ENCODE measurements around the gene PLA2G4F.

Gene PLA2G4F

DNA sequence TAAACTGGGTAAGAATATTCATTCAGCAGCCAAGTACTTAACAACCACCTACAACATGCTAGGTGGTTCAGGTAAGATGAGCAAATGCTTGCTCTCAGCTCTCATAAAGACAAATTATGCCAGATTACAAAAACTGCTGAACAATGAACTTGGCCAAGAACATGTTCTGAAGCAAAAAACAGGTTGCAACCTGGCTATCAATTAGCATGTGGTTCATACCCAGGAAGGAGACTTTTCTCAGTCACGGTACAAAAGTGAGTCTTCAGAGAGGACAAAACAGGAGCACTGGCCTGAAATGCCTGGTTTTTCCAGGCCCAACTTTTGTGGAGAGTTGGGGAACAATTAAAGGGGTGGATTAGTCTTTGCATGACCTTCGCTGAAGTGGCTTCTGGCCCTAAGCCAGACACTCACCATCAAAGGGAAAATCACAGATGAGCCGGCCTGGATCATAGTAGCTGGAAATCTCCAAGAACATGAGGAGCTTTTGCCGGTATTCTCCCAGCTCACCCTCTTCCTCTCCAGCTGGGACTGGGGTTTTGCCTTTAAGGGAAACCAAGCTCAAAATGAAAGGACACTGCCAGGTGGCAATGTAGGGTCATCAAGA, 7.6 kb upstream of the PLA2G4F start:
- no peak for DNase-seq

- DNase-seq = no peak
Measured at GRCh38 chr15:42163291-42163690, 6.9 kb upstream of the PLA2G4F start.

- DNase-seq = no peak
Measured at GRCh38 chr15:42160136-42160535, 3.7 kb upstream of the PLA2G4F start.

DNA sequence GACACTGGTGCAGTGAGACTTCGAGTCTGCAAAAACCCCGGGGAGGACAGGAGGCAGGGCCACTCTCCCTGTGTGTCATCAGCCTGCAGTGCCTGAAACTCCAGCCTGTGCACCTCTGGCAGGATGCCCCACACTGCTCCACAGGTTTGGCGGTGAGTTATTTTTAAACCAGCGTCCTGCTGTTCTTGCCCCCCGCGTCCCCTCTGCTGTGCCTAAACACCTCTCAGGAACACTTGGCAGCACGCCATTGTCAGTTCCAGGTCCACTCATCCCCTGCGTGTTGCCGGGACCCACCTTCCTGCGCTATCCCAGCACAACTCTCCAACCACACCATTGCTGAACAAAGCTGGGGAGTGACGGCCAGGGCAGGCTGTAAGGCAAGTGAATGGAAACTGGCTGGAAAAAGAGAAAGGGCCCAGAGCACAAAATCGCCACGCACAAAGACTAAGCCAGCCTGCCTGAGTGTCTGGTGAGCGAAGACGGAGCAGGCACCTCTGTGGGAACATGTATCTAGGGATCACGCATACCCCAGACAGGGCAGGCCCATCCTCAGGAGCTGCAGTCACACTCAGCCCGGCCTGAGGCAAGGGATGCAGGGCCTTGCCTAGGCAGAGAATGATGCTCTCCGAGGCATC, 3.1 kb upstream of the PLA2G4F start:
- no peak for DNase-seq

- DNase-seq = no peak
Measured at GRCh38 chr15:42158941-42159340, 2.5 kb upstream of the PLA2G4F start.

DNA sequence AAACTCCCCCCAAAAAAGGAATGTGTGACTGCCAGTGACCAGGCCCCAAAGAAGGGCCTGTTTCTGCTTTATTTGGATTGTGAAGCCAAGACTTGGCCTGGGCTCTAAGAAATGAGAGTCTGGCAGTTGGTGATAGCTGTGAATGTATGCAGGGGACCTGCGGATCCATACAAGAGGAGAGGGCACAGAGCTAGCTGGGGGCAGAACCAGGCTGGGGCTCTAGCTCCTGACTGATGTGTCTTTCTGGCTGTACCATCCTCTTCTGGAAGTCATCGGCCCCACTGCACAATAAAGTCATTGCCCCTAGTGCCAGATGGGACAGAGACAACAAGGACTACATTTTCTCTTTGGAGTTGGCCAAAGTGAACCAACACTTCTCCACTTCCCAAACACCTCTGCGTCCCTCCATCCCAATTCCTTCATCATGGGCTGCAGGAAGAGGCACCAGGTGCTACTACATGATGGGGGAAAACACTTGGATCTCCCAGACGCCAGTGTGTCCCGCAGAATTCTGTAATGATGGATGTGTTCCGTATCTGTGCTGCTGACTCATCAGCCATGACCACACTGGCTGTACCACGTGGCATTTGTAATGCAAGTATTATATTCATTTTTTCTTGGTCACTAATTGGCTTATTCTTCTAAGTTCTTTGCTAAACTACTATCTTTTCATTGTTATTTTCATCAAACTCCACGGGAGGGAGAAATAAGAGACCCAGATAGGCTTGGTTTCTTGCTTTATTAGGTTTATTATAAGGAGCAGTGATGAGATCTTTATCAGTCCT, 1.7 kb upstream of the PLA2G4F start:
- DNase-seq = no peak

DNA sequence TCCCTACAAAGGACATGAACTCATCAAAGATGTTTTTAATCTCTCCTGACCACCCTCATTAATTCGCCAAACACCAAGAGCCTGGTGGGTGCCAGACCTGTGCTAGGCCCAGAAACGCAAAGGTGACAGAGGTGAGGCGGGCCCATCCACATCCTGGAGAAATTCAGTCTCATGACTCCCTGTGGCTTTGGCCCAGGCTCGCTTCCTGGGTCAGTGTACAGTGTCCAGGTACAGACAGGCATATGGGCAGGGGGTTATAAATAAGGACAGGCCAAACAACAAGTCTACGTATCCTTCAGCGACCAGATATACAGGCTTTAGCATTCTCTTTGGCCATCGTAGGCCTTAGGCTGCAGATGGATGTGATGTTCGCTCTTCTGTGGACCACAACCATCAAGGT, 945 bp upstream of the PLA2G4F start:
- DNase-seq = no peak

- no peak for DNase-seq
Measured at GRCh38 chr15:42155546-42156242, 742 bp downstream of the PLA2G4F start.

- no peak for DNase-seq
Measured at GRCh38 chr15:42154956-42155355, 1.5 kb downstream of the PLA2G4F start.

DNA sequence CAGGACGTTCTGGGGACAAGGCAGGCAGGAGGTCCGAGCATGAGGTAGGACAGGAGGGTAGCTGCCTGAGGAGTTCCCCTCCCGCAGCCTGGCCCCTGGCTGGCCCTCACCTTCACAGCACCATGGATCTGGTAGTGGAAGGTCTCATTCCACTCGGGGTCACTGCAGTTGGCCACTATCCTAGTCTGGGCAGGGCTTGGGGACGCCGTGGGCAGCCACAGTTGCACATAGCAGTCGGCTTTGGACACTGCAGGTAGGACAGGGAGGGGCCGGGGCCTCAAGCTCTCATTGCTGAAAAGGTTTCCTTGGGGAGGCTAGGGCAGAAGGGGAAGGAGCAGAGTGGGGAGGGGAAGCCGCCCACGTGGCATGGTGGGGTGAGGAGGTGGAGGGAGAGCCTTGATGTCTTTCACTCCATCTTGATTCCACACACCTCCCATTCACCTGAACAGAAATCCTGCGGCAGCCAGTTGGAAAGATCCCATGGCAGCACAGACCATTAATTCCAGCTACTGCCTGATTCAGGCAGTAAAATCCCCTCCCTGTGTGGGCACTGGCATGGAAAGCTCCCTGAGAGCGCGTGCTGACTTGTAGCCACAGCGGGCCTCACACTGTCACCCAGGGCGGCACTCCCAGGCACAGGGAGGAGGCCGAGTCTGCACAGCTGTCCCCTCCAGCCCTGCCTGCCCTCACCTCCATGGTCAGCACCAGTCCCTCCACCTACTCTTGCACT, 2.1 kb downstream of the PLA2G4F start:
- DNase-seq = no peak

GRCh38 chr15:42153874-42154211, 2.6 kb downstream of the PLA2G4F start:
- DNase-seq = no peak

DNA sequence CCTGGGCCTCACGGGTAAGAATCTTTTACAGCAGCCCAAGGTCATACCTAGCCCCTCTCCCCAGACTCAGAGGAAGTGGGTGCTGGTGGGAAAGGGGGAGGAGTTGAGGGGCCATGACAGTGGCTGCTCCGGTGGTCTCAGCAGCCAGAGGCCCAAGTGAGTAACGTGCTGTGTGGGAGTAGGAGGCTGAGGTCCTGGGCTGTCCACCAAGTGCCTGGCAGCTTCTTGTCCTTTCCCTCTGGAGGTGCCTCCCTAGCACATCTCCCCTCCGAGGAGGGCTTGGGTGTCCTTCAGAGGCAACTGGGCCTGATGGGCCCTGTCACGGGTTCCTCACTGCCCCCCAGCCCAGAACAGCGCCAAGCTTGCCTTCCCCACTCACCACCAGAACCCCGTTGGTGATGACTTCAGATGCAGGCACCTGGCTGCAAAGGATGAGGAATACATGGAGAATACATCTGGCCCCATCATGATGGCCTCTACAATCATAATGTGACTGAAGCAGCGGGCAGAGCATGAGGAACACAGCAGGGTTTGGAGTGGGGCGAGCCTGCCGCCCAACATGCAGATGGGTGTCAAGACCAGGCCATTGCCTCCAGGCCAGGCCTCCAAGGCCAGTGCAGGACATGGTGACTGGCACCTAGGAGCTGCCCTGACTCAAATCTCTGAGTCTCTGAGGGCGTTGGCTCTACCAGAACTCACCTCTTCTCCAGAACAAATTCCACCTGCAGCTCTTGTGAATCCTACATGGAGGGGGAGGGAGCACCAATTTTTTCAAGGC, 3.3 kb downstream of the PLA2G4F start:
- DNase-seq = no peak

- no peak for DNase-seq
Measured at GRCh38 chr15:42152196-42152920, 4.1 kb downstream of the PLA2G4F start.

GRCh38 chr15:42151736-42152135, 4.7 kb downstream of the PLA2G4F start:
- DNase-seq = no peak

- DNase-seq = no peak
Measured at GRCh38 chr15:42151141-42151561, 5.3 kb downstream of the PLA2G4F start.

DNA sequence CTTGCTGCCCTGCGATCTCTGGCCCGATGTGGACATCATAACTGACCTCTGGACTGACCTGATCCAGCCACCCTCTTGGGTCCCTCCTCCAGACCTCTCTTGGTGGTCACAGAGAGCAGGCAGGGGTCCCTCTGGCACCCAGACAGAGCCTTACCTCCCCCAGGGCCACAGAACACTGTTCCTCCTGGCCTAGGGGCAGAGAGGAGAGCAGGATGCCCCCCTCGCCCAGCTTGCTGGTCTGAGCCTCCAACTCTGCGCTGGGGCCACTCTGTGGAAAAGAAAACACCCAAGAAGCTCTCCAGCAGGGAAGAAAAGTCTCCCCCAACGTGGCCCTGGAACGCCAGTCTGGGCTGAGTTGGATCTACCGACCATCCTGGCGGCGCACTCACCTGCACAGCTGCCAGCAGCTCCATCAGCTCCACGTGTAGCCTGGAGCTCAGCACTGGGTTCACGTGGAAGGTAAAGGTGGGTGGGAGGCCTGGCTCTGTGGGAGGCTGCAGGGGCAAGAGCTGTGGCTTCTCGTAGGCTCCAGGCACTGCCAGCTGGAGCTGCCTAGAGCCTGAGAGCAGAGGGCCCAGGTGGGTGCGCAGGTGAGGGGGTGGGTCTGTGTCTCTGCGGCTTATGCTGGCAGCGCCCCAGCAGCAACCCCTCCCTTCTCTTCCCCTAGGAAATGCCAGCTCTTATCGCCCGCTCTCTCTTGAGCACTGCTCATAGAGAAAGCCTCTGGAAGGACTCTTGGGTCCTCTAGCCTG, 6.0 kb downstream of the PLA2G4F start:
- DNase-seq = no peak

DNA sequence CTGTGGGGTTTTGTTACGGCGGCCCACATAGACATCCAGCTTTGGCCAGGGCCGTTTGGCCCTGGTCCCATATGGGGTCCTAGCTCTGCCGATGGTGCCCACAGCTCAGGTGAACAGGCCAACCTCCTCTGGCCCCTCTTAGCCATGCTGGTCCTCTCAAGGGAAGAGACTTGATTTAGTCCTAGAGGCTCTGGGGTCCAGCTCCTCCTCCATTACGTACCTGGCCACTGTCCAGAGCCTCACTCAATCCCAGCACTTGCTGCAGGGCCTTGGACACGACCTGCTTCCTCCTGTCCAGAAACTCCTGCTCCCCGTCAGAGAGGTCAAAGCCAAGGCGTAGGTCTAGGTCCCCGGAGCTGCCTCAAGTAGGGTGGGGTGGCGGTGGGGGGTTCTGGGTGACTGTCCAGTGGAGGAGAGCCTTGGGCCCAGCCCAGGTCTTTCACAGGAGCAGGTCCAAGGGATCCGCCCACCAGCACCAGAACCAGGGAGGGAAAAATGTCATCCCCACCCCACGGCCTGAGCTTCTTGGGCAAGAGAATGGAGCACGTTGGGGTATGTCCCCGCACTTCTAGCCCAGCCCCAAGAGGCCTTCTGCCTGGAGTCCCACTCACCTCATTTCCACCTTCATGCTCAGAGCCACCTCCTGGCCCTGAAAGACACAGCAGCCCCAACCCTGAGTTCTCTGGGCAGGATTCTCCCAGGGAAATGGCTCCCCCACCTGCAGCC, 6.8 kb downstream of the PLA2G4F start:
- DNase-seq = no peak

DNA sequence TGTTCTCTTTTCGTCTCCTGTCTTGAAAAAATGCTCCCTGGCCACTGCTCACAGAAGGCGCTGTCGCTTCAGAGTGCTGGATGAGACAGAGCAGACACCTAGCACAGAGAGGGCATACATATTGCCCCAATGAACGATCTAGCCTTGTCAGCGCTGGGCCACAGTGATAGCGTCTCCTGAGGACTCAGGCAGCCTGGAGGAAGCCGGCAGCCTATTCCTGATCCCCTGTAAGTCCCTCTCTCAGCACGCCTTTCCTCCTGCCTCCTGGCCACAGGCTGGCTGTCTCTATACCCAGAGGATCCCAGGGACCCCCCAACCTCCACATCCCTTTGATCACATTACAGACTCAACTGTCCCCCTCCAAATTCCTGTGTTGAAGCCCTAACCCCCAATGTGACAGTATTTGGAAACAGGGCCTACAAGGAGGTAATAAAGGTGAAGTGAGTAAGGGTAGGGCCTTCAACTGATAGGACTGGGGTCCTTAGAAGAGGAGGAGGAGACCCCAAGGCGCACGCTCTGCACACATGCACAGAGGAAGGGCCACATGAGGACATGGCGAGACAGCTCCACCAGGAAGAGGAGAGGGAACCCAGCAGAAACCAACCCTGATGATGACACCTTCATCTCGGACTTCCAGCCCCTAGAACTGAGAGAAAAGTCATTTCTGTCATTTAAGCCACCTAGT, 7.5 kb downstream of the PLA2G4F start:
- DNase-seq = no peak

DNA sequence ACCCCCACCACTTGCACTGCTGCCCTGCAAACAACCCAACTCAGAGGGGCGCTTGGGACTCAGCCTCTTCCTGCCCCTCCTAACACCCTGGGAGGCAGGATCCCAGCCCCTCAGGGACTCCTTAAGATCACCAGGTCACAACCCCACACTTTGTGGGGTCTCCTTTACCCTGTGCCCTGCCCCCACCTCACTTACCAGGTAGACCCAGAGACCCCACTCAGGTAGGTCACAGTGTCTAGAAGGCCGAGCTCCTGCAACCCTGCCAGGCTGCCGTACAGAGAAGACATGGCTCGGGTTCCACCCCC, 9.1 kb downstream of the PLA2G4F start:
- DNase-seq = no peak

Data from activated CD4-positive, CD25-positive, alpha-beta regulatory T cell (primary cell).